GM18873 (cell line): Measurements from ENCODE around the gene BICRAL.
A peak's percentile ranks its signal among the peaks of the same experiment; 100 is the strongest.
"Not testable (repeated sequence)": the region's sequence is repeated elsewhere in the genome, so short reads cannot be mapped to it uniquely, and the experiment has no call there.

Experiments
- ATAC-seq: cut with Tn5 transposase; IDR thresholded peaks from one replicate; pipeline ENCODE4 v1.9.1; 2021; ENCODE audit warnings: mild to moderate bottlenecking, moderate library complexity, moderate number of reproducible peaks; ENCODE audit not compliant: unreplicated experiment, low FRiP score

BICRAL gene

DNA sequence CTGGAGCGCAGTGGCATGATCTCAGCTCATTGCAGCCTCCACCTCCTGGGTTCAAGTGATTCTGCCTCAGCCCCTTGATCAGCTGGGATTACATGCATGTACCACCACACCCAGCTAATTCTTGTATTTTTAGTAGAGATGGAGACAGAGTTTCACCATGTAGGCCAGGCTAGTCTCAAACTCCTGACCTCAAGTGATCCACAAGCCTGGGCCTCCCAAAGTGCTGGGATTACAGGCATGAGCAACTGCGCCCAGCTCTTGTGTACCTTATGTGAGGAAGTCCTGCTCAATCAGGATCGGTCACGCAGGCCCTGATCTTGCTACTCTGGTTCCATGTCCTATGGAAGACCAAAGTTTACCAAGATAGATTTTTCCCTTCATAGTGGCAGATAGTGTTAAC, 106.3 kb downstream of the BICRAL start:
- not testable (repeated sequence) for ATAC-seq

DNA sequence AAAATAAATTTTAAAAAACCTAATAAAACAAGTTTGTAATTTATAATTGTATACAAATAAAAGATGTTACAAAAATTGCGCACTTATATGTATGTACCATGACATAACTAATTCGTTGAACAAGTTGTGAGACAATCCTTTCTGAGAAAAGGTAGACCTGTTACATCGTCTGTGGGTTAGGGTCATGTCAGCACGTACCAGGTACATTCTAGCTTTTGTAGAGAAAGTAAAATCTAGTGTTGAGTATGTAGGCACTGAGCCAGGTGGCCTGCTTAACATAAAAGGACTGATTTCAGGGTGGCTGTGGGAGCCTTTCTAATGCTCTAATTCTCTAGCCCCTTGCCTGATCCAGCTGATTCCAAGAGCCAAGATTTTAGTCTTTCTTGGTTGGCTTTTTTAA, 108.0 kb downstream of the BICRAL start:
- ATAC-seq, result no peak

DNA sequence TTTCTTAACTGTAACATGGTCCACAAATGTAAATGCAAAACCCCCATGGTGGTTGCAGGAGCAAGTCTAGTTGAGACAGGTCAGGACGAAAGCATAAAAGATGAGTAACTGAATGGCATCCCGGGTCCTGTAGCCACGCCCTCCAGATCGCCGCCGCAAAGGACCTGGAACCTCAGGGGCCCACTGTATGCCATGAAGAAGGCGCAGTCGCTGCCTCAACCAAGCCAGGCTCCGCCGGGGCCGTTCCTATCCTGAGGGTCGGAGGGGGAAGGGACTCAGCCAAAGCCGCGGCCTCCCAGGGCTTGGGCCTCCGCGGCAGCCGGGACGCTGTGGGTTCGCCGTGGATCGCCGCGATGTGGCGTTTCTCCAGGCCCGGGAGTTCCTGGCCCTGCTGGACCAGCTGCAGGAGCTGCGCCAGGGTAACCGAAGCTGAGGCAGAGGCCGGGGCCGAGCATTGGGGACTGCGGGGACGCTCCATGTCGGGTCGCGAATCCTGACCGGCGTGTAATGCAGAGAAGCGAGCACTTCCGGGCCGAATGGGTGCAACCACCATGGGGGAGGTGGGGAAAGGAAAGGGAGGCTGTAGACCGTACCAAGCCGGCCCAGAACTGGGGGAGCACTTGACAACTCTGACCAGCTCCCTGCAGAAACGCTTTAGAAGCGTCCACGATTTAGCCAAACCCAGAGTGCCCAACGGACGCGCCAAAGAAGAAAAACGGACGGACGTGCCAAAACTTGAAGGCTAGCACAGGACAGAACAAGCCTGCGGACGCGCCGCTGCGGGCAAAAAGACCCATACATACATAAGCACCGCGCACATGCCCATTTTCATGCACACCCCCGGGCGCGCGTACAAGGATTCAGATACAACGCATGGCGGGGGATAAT, 108.7 kb downstream of the BICRAL start:
- ATAC-seq, result peak; percentile 68

DNA sequence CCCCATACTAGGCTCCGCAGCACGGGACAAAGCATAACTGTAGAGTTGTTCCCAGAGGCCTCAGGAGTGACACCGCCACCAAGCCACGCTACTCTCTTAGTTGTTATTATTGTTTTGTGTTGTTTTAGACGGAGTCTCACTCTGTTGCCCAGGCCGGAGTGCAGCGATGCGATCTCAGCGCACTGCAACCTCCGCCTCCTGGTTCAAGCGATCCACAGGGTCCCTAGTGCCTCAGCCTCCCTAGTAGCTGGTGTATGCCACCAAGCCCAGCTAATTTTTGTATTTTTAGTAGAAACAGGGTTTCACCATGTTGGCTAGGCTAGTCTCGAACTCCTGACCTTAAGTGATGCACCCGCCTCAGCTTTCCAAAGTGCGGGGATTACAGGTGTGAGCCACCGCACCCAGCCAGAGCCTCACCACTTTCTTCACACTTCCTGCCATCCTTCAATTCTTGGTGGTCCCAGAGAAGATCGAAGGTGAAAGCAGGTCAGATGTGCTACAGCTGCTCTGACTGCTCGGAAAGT, 109.4 kb downstream of the BICRAL start:
- no peak for ATAC-seq

DNA sequence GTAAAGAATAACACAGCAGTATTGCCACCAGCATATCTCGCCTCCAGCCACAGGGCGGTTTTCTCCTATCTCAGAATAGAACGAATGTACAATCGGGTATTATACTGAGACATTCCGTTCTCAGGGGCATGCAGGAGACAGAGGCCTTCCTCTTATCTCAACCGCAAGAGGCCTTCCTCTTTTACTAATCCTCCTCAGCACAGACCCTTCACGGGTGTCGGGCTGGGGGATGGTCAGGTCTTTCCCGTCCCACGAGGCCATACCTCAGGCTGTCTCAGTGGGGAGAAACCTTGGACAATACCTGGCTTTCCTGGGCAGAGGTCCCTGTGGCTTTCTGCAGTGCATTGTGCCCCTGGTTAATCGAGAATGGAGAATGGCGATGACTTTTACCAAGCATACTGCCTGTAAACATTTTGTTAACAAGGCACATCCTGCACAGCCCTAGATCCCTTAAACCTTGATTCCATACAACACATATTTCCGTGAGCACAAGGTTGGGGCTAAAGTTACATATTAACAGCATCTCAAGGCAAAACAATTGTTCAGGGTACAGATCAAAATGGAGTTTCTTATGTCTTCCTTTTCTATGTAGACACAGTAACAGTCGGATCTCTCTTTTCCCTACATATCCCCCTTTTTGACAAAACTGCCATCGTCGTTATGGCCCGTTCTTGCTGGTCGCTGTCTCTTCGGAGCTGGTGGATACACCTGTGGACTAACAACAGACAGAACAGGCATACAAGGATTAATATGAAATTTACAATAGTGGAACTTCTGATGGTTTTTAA, 112.4 kb downstream of the BICRAL start:
- ATAC-seq, result not testable (repeated sequence)

DNA sequence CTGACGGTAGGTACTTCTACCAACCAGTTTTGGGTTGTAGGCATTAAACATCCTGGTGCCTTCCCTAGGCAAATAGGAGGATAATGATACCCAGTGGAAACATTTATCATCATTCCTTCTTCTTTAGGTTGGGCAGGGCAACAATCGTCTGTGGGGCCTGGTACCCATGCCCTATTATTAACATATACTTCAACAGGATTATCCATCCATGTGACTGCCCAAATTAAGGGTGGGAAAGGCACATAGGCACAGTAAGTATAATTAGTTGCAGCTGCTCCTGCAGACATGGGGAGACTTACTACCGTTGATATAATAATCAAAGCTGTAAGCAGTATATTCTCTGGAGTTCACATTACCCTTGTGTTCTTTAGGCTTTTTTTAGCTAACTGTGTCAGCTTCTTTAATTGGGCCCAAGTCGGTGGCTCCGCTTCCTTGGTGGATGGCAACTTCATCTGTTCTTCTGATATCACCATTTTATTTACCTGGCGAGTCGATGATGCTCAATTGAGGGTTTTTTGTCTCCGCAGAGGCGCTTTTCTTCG, 114.4 kb downstream of the BICRAL start:
- no peak for ATAC-seq

DNA sequence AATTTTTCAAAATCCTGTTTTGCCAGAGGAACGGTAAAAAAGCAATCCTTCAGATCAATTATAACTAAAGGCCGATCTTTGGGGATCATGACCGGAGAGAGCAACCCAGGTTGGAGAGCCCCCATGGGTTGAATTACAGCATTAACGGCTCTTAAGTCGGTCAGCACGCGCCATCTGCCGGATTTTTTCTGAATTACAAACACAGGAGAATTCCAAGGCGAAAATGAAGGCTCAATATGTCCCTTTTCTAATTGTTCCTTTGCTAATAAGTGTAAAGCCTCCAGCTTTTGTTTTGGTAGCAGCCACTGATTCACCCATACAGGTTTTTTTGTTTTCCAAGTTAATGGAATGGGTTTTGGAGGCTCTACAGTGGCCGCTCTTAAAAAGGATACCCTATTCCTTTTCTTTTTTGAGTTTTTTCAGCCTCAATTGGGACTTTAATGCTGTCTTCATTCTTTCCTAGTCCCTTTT, 117.1 kb downstream of the BICRAL start:
- no peak for ATAC-seq

DNA sequence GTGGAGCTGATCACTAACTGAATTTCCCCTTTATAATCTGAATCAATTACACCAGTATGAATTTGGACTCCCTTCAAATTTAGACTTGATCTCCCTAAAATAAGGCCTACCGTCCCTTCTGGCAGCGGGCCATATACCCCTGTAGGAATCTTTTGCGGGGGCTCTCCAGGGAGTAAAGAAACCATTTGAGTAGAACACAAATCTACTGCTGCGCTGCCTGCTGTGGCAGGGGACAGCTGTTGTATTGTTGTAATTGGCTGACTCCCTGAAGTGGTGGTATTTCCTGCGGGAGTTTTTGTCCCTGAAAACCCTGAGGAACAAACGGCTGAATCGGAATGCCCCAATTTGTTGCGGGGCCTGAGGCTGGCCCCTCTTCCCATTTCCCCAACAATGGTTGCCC, 118.0 kb downstream of the BICRAL start:
- no peak for ATAC-seq

DNA sequence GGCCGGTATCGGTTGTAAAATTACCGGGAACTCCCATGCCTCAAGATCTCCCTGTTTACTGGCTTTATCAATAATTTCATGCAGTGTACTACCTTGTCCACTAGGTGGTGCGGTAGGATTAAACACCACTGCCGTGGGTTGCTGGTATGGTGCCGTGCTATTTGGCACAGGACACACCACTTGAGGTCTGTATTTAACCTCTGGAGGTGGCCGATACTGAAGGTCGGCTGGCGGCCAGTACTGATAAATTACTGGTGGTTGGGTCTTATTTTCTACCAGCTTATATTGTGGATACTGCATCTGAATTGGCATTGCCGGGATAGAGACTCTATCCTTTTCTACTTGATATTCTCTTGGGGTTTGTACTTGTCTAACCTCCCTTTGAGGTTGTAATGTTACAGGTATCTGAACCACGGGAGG, 119.7 kb downstream of the BICRAL start:
- no peak for ATAC-seq

DNA sequence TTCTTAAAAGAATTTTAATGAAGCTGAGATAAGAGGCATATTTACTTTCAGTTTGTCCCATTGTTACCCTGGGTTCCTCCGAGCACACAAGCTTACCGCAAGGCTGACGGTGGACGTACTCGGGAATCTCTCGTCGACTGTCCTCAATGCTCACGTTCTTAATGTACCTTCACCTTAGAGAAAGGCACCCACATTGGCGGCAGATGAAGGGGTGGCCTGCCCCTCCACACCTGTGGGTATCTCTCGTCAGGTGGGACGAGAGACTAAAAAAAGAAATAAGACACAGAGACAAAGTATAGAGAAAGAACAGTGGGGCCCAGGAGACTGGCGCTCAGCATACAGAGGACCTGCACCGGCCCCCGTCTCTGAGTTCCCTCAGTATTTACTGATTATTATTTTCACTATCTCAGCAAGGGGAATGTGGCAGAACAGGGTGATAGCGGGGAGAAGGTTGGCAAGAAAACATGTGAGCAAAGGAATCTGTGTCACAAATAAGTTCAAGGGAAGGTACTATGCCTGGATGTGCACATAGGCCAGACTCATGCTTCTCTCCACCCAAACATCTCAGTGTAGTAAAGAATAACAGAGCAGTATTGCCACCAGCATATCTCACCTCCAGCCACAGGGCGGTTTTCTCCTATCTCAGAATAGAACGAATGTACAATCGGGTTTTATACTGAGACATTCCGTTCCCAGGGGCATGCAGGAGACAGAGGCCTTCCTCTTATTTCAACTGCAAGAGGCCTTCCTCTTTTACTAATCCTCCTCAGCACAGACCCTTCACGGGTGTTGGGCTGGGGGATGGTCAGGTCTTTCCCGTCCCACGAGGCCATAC, 120.8 kb downstream of the BICRAL start:
- not testable (repeated sequence) for ATAC-seq

DNA sequence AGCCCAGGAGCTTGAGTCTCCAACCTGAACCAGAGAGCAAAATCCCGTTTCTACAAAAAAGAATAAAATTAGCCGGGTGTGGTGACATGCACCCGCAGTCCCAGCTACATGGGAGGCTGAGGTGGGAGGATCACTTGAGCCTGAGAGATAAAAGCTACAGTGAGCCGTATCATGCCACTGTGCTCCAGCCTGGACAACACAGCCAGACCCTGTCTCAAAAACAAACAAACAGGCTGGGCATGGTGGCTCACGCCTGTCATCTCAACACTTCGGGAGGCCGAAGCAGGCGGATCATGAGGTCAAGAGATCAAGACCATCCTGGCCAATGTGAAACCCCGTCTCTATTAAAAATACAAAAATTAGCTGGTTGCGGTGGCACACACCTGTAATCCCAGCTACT, 122.6 kb downstream of the BICRAL start:
- ATAC-seq, result no peak

DNA sequence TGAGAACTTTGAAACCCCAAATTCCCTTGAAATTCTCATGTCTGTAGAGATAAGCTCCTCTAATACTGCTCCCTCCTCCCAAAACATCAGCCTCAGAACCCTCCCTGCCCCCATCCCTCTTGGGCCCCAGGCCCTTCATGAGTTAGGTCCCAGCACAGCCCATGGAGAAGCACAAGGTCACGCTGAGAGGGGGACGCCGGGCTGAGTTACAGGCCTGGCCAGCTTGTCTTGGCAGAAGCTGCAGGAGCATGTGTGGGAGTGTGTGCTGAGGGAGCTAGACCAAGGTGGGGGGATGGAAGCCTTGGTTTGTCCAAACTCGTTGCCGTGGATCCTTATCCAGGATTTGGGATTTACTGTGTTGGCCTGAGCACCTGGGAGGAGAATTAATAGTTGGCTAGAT, 125.5 kb downstream of the BICRAL start:
- no peak for ATAC-seq

DNA sequence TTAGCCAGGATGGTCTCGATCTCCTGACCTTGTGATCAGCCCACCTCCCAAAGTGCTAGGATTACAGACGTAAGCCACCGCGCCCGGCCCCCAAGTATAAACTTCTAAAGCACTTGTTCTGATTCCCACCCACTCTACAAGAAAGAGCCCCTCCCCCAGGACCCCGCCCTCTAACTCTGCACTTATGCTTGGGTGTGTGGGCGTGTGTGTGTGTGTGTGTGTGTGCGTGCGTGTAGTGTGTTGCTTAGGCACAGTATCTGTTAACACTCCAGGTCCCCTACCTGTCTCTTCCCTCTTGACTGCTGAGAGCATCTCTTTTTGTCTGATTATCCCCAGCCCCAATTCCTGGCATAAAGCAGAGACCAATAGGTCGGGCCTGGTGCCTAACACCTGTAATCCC, 128.0 kb downstream of the BICRAL start:
- no peak for ATAC-seq

DNA sequence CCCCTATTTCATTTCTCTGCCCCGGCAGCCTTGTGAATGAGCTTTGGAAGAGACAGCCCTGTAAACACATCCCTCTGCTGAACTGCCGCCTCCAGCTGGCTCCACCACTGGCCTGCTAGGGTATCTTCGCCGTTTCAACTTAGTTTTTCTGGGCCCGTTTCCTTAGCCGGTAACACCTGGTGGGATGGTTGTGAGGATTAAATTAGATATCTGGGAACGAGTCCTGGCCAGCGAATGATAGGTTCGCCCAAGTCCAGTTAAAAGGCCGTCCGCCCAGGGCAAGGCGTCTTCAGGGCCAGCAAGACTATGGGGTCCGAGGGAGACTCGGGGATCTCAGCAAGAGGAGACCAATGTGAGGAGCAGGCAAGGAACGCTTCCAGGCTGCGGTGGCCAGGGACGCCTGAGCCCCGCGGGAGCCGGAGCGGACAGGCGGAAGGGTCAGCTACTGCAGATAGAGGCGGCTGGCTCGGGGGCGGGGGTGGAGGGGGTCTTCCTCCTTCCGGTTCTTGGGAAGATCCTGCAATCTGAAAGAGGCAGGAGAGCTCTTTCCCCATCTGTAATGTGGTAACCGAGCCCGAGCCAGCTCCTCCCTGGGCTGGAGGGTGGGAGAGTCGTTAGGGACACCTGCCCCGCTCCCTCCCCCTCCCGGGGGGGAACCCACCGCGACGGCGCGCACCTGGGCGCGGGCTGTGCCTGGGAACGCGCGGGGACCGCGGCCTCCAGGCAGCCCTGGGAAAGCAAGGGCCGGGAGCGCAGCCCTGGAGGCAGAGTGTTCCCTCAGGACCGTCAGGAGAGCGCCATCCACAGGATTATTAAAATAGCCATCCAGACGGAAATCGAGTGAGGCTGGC, 129.5 kb downstream of the BICRAL start:
- no peak for ATAC-seq

DNA sequence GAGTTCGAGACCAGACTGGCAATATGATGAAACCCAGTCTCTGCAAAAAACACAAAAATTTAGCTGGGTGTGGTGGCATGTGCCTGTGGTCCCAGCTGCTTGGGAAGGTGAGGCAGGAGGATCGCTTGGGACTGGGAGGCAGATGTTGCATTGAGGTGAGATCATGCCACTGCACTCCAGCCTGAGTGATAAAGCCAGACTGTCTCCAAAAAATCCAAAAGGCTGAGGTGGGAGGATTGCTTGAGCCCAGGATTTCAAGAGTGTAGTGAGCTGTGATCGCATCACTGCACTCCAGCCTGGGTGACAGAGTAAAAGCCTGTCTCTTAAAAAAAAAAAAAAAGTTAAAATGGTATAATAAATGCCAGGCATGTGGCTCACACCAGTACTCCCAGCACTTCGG, 132.7 kb downstream of the BICRAL start:
- no peak for ATAC-seq

DNA sequence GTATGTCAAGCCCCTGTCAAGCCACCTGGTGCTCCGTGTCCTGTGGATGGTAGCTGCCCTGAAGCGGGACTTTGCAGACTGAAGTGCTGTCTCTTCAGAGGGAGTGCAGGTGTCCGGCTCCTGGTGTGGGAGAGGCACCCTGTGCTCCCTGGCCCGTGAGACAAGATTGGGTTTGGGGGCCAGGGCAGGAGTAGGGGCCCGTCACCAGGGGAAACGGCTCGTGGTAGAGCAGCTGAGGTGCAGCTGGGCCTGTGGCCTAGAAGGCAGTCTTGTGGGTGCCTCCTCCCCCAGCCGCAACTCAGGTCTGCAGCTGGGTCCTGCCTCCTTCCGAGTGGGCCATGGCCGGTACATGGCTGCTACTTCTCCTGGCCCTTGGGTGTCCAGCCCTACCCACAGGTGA, 133.9 kb downstream of the BICRAL start, which contains the start of gene PTCRA:
Gene PTCRA (plus strand): TSS at position 322 of the 400 bp plus-strand sequence. CDS start 17 bp downstream, at position 339.
- ATAC-seq, result no peak

DNA sequence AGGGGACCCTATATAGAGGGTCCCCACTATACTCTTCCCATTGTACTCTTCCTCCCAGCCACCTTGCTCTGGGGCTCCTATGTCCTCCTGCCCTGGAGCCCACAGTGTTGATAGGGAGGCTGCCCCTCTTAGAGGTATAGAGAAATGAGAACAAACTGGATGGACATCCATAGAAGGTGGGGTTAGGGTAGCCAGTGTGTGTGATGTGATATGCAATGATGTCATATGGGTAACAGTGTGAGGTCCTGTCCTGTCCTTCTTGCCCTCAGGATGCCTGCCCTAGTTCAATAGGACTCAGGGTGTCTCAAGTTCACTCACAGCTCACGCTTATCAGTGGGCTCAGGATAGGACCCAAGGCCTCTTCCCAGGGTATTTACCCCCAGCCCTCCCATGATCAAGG, 134.4 kb downstream of the BICRAL start:
- no peak for ATAC-seq
